ENCODE results near the gene THAP8. TPM values are rescaled to one million over a fixed set of nuclear protein-coding genes. Genes with fewer than 3 reads are reported as not detected.
A peak's percentile ranks its signal among the peaks of the same experiment; 100 is the strongest.

The THAP8 gene, protein sequence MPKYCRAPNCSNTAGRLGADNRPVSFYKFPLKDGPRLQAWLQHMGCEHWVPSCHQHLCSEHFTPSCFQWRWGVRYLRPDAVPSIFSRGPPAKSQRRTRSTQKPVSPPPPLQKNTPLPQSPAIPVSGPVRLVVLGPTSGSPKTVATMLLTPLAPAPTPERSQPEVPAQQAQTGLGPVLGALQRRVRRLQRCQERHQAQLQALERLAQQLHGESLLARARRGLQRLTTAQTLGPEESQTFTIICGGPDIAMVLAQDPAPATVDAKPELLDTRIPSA
- 9.8 TPM for polyA plus RNA-seq (2012; ENCODE audit: insufficient read depth, insufficient read length)

DNA sequence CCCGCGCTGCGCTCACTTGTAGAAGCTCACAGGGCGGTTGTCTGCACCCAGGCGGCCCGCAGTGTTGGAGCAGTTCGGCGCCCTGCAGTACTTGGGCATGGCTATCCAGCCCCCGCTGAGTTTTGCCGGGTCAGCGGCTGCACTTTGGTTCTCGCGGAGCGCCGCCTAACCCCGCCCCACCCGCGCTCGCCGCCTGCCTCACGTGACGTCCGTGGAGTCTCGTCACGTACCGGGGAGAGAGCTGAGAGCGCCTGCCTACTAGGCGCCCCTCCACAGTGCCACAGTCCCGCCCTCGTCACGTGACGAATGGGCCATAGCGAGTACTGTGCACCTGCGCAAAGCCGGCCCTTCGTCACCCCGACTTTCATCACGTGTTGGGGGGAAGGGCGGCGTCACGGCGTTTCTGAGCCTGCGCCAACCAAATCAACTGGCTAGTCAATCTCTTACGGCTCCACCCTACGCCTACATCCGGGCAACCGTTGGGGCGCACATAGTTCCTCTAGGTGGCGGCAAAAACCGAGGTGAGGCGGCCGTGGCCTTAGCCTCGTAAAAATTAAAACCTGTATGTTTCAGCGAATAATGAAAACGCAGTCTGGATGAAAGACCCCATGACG lies at the start of gene THAP8:
Gene THAP8 (minus strand): TSS at position 167 of the 614 bp plus-strand sequence. CDS start 68 bp downstream, at position 99.
- peak within 1 kb of the TSS; percentile 89 for H3K4me3 ChIP-seq (ENCODE audit: low read length)

DNA sequence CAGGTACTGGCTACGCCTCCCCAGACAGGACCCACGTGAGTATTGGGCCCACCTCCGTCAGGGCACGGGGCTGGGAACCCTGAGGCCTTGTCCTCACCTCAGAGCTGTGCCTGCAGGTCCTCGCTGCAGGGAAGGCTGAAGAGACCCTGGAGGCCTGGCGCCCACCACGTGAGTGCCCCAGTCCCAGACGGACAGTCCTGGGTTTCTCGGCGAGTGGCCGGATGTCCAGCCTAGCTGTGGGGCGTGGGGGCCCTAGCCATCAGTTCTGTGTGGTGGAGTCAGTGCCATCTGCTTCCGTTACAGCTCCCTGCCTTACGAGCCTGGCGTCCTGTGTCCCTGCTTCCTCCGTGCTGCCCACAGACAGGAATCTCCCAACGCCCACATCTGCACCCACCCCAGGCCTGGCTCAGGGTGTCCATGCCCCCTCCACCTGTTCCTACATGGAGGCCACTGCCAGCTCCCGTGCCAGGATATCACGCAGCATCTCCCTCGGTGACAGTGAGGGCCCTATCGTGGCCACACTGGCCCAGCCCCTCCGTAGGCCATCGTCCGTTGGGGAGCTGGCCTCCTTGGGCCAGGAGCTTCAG lies 49.0 kb upstream of the THAP8 start:
- H3K4me3 ChIP-seq (ENCODE audit: low read length), result no peak overlapping the region
- no peak for DNase-seq (ENCODE audit: low read depth, low spot score)

More for the DNA sequence above, at the start of gene THAP8:
- peak; percentile 99 for DNase-seq (ENCODE audit: low read depth, low spot score)

DNA sequence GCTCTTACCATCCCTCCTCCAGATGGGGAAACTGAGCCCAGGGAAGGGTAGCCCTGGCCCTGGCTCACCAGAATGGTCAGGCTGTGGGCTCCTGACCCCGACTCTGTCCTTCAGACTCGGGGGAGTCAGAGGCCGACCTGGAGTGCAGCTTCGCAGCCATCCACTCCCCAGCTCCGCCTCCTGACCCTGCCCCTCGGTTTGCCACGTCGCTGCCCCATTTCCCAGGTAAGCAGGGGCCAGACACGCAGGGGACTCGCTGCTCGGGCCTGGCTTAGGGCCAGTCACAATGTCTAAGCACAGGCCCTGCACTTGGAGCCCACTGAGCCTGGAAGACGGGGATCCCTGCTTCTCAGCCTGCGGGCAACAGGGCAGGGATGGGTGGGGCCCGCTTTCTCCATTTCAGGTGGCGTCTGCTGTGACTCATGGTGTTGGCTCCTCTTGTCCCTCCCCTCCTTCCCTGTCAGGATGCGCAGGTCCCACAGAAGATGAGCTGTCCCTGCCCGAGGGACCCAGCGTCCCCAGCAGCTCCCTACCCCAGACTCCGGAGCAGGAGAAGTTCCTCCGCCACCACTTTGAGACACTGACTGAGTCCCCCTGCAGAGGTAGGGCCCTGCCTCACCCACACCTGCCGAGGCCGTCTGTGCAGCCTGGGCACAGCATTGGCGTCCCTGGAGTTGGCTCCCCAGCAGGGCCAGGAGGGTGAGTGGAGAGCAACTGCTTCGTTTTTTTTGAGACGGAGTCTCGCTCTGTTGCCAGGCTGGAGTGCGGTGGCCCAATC lies 47.7 kb upstream of the THAP8 start:
- H3K4me3 ChIP-seq (ENCODE audit: low read length), result no peak overlapping the region
- no peak for DNase-seq (ENCODE audit: low read depth, low spot score)

DNA sequence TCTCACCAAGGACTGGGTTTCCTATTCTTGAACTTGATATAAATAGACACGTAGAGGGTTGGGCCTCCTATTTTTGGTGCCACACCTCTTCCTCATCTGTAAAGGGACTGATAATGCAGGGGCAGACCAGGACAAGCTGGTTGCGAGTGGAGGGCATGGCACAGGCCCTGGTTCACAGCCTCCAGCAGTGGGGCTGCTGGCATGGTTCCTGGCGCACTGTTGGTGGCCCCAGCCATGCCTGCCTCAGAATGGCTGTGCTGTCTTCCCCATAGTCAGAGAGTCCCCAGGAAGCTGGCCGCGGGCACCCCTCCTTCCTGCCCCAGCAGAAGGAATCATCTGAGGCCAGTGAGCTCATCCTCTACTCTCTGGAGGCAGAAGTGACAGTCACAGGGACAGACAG lies 46.4 kb upstream of the THAP8 start:
- H3K4me3 ChIP-seq (ENCODE audit: low read length), result no peak overlapping the region
- no peak for DNase-seq (ENCODE audit: low read depth, low spot score)

DNA sequence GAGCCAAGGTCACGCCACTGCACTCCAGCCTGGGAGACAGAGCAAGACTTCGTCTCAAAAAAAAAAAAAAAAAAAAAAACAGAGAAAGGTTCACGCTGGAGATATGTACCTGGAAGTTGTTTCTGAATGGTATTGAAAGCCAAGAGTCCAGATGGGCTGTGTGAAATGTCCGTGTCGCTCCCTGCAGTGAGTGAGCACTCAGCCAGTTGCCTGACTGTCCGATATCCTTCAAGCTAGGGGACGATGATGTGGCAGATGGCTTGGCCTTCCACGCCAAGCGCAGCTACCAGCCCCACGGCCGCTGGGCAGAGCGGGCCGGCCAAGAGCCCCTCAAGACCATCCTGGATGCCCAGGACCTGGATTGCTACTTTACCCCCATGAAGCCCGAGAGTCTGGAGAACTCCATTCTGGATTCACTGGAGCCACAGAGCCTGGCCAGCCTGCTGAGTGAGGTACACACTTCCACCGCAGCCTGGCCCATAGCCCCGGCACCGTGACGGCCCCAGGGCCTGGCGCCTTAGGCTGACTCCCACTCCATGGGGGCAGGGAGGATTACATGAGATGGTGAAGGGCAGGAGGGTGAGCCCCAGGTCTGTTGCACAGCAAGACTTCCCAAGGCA lies 45.2 kb upstream of the THAP8 start:
- no peak for DNase-seq (ENCODE audit: low read depth, low spot score)
- no peak overlapping the region for H3K4me3 ChIP-seq (ENCODE audit: low read length)

DNA sequence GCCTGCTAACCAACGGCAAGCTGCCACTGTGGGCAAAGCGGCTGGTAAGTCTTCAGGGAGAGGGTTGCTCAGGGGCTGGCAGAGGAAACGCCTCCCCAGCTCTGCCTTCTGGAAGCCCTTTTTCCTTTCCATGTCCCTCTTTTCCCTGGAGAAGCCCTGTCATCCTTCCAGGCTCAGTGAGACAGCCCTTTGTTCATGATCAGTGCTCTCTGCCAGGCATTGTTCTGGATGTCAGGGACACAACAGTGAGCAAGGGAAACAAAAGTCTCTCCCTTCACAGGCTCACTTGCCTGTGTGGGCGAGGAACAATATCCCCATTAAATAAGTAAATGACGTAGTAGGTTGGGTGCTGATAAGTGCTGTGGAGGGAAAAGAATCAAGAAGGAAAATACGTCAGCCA lies 43.0 kb upstream of the THAP8 start:
- no peak for DNase-seq (ENCODE audit: low read depth, low spot score)
- no peak overlapping the region for H3K4me3 ChIP-seq (ENCODE audit: low read length)

DNA sequence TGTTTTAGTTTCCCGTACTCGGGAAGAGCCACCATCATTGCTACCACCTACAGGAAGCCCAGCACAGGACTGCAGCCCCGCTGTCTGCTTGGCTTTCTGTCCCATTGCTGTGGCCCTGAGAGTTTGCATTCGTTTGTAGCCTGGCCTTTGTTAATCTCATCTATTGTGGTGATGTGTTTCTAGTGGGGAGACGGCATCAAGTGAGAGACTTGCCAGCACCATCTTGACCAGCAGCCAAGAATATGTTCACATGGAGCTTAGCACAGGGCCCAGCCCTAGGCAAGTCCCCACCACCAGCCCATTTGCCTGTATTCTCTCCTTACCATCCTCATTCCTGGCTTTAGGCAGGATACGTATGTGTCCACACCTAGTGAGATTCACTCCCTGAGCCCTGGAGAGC lies 39.6 kb upstream of the THAP8 start:
- no peak overlapping the region for H3K4me3 ChIP-seq (ENCODE audit: low read length)
- DNase-seq (ENCODE audit: low read depth, low spot score), result no peak

DNA sequence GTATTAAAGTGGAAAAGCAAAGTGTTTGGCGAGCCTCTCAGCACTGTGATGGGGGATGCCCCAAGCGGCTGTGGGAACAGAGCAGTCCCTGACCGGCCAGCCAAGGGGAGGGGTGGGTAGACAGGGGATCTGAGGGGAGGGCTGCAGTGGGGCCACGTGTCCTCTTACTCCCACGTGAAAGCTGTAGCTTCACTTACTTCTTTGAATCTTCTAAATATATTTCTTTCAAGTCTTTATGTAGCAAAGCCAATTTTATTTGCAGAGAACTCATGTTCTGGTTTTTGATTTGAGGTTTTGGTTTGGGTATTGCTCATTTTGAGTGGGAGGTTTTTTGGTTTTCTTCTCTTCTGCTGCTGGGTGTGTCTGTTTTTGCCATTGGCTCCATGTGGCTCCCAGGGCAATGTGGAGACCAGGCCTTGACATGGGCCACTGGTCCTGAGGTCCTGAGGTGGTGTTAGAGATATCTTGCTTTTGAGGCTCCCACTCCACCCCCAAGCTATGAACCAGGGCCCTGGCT lies 39.1 kb upstream of the THAP8 start:
- no peak for DNase-seq (ENCODE audit: low read depth, low spot score)
- H3K4me3 ChIP-seq (ENCODE audit: low read length), result no peak overlapping the region

DNA sequence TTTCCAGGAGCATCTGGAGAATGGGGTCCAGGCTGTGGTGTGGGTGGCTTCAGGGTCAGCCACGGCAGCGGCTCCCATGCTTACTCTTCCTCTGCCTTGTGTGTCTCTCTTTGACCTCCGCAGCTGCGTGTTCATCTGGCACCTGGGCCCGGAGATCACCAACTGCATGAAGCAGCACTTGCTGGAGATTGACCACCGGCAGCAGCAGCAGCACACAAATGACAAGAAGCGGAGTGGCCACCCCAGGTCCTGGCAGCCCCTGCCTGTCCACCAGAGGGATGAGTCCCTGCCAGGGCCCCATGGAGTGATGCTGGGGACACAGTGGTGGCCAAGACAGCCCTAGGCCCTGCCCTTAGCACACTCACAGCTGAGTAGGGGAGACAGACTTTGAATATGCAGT lies 38.5 kb upstream of the THAP8 start:
- DNase-seq (ENCODE audit: low read depth, low spot score), result no peak
- H3K4me3 ChIP-seq (ENCODE audit: low read length), result no peak overlapping the region

DNA sequence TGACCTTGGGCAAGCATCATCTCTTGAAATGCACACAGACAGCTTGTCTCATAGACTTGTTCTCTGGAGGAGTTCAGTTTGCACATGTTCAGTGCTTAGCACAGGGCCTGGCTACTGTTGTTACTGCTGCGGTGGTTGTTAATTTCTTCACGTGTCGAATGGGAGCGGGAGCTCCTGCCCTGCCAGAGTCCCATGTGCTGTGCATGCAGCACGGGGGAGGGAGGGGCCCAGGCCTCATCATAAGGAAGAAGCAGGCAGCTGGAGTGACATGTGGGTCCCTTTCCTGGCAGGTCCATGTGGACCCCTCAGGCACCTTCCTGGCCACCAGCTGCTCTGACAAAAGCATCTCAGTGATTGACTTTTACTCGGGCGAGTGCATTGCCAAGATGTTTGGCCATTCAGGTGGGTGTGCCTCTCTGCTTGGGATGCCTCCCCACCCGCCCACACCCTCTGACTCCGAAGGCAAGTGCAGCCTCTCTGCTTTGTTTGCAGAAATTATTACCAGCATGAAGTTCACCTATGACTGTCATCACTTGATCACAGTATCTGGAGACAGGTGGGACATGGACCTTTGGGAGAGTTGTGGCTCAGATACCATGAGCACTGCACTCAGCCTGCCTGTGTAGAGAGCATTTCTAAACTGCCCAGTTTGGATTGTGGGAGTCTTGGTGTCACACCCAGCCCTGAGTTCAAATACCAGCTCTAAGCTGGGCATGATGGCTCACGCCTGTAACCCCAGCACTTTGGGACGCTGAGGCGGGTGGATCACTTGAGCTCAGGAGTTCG lies 37.0 kb upstream of the THAP8 start:
- no peak overlapping the region for H3K4me3 ChIP-seq (ENCODE audit: low read length)
- no peak for DNase-seq (ENCODE audit: low read depth, low spot score)

DNA sequence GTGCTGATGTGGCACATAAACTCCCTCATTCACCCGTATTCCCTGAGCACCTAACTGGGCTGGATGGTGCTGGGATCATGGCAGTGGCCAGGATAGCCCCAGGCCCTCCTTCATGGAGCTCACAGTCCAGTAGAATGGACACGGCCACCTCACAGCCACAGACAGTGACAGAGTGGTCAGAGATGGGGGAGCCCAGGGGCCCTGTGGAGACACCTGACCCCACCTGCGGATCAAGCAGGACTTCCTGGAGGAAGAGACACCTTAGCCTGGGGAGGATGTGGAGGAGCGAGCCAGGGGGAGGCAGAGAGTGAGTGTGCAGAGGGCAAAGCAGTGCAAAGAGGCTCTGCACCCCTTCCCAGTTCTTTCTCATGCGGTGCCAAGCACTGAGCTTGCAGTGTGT lies 35.8 kb upstream of the THAP8 start:
- no peak overlapping the region for H3K4me3 ChIP-seq (ENCODE audit: low read length)

DNA sequence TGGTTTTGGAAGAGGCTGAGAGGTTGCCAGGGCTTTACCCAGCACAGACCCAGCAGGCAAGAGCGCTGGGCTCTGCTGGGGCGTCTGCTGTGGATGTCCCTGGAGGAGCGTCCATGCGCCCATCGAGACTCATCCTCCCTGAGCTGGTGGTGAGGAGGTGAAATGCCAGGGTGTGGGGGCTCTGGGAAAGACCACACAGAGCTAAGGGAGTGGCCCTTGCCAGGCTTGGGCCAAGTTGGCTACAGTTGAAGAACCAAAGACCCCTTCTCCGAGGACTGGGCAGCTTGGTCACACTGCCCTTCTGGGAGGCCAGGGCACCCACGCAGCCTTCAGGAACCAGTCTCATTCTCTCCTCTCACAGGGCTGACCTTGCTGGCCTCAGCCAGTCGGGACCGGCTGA lies 32.2 kb upstream of the THAP8 start:
- no peak overlapping the region for H3K4me3 ChIP-seq (ENCODE audit: low read length)

More for the DNA sequence above, 35.8 kb upstream of the THAP8 start:
- no peak for DNase-seq (ENCODE audit: low read depth, low spot score)

DNA sequence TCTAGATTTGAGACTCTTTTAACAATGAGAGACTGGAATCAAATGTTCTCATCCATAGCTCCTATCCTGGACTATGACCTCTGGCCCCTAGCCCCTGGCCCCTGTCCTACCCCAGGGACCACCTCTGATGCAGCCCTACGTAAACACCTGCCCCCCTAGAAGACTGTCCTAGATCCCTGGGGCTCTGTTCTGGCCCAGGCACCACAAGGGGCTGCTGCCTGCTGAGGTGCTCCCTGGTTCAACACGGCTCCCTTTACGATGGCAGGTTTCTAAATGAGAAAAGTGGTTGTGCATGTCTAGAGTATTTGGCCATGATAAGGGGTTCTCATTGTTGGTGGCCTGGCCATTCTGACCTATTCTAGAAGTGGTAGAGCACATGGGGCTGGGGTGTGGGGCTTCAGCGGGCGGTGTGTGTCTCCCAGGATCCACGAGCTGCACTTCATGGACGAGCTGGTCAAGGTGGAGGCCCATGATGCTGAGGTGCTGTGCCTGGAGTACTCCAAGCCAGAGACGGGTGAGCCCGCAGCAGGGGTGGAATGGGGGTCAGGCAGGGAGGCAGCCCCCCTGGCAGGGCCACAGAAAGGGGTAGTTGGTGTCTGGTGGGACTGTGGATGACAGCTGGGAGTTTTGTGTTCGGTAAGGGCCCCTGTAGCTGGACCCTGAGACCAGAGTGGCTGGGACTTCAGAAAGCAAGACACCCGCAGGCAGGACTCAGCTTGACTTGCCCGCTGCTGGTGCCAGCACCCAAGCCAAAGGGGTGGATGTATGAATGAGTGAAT lies 30.3 kb upstream of the THAP8 start:
- no peak overlapping the region for H3K4me3 ChIP-seq (ENCODE audit: low read length)
- no peak for DNase-seq (ENCODE audit: low read depth, low spot score)

More for the DNA sequence above, 32.2 kb upstream of the THAP8 start:
- no peak for DNase-seq (ENCODE audit: low read depth, low spot score)

DNA sequence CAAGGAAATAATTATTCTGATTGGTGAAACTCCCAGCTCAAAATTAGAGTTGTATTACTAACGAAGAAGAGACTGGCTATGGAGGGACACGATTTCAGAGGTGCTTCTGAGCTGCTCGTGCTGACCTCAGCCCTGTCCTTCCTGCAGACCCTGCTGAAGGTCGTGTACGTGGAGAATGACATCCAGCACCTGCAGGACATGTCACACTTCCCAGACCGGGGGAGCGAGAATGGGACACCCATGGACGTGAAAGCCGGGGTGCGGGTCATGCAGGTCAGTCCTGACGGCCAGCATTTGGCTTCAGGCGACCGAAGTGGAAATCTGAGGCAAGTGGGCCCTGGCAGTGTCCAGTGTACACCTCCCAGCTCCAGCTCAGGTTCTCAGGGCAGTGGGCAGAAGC lies 28.8 kb upstream of the THAP8 start:
- H3K4me3 ChIP-seq (ENCODE audit: low read length), result no peak overlapping the region
- DNase-seq (ENCODE audit: low read depth, low spot score), result no peak

DNA sequence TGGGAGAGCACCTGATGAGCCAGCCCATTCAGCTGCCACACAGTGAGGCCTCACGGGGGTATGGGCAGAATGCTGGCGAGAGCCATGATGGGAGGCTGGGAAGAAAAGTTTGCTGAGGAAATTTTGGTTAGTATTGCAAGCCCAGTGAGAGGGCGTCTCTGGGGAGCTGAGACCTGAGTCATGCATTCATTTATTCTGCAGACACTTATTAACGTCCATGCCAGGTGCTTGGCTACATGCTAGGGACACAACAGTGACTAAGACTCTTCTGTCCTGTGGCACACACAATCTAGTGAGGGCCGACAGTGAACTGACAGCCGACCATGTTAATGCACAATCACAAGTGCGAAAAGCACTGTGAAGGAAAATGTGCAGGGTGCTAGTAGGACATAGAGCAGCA lies 27.8 kb upstream of the THAP8 start:
- no peak overlapping the region for H3K4me3 ChIP-seq (ENCODE audit: low read length)
- DNase-seq (ENCODE audit: low read depth, low spot score), result no peak

DNA sequence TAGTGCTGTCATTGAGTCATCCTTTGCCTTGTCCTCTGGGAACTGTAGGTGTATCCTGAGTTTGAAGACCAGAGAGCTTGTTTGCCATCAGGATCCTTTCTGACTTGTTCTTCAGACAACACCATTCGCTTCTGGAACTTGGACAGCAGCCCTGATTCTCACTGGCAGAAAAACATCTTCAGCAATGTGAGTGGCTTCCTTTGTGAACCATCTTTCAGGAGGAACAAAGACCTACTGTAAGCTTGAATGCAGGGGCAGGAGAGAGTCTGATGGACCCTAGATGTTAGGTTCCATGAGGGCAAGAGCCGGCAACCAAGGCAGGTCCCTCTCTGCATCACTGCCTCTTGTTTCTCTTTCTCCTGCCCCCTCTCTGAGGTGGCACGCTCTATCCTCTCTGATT lies 27.3 kb upstream of the THAP8 start:
- no peak for DNase-seq (ENCODE audit: low read depth, low spot score)

DNA sequence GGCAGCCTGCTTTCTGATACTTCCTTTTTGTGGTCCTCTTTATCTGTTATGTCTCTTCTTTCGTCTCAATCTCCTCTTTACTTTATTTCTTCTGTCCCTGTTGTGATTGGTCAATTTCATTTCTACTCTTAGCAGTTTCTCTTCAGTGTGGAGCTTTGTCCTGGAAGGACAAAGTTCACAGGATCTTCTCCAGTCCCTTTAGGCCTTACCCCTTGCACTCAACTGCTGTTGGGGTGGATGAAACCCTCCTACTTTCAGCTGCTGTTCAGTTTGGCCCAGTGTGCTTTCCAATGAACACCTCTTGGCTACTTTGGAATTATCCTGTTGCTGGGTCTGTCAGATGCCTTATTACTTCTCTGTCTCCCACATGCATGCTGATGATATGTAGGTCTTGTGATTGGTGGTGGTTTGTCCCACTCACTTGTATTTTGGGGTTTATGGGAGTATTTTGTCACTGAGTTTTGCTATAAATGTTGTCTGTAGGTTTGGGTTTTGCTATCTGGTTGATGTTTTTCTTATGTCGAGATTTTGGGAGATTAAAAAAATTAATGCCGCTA lies 25.4 kb upstream of the THAP8 start:
- DNase-seq (ENCODE audit: low read depth, low spot score), result no peak
- no peak overlapping the region for H3K4me3 ChIP-seq (ENCODE audit: low read length)

More for the DNA sequence above, 27.3 kb upstream of the THAP8 start:
- H3K4me3 ChIP-seq (ENCODE audit: low read length), result no peak overlapping the region
